Keratinocyte (primary cell): ENCODE data around the gene LCE1F. TPM values are rescaled to one million over a fixed set of nuclear protein-coding genes. Genes with fewer than 3 reads are reported as not detected.

ENCODE experiments used
- DNase-seq: peaks from one replicate; pipeline ENCODE4 v3.0.0-alpha.2; 2011; ENCODE audit warnings: low read depth, missing footprints, low spot score
- FAIRE-seq: peaks from 2 replicates; lab custom pipeline; 2011; peaks lifted over from hg19 to GRCh38; lab: Jason Lieb, UNC
- H2AFZ ChIP-seq: 2 replicates; pipeline ENCODE4 v1.6.0; 2012; ENCODE audit warnings: low read length, control low read depth, inconsistent platforms; ENCODE audit not compliant: control insufficient read depth
- H3K27ac ChIP-seq: 2 replicates; pipeline ENCODE4 v1.5.1; 2011; ENCODE audit warnings: low read length; ENCODE audit not compliant: control insufficient read depth, insufficient read depth
- H3K27me3 ChIP-seq: 3 replicates; pipeline ENCODE4 v1.6.0; 2011; ENCODE audit warnings: low read length; ENCODE audit not compliant: control insufficient read depth, insufficient read depth; ENCODE audit errors: extremely low read depth
- H3K36me3 ChIP-seq, 2 experiments: 2 replicates in 1 of 2; 3 replicates in 1 of 2; pipeline ENCODE4 v1.5.1; 2011; ENCODE audit warnings: low read length in 2 of 2, mild to moderate bottlenecking in 1 of 2; ENCODE audit not compliant: control insufficient read depth in 2 of 2, insufficient read depth in 2 of 2; ENCODE audit errors: extremely low read depth in 1 of 2
- H3K4me1 ChIP-seq: 3 replicates; pipeline ENCODE4 v1.5.1; 2011; ENCODE audit warnings: low read length; ENCODE audit not compliant: control insufficient read depth, insufficient read depth; ENCODE audit errors: extremely low read depth
- H3K4me2 ChIP-seq: 3 replicates; pipeline ENCODE4 v1.6.0; 2011; ENCODE audit warnings: low read depth, low read length; ENCODE audit not compliant: control insufficient read depth, insufficient read depth; ENCODE audit errors: extremely low read depth
- H3K4me3 ChIP-seq, 3 experiments: fragments of 200-600 bp in 1 of 3; sonication (generic) in 1 of 3; 2 replicates in 2 of 3; 3 replicates in 1 of 3; pipeline ENCODE4 v1.5.1; 2011 to 2016; ENCODE audit warnings: low read length in 3 of 3, mild to moderate bottlenecking in 3 of 3, control low read depth in 2 of 3, inconsistent platforms in 1 of 3, low read depth in 1 of 3, mixed read lengths in 1 of 3, mixed run types in 1 of 3, moderate library complexity in 1 of 3; ENCODE audit not compliant: control insufficient read depth in 2 of 3, insufficient read depth in 2 of 3; ENCODE audit errors: extremely low read depth in 1 of 3
- H3K79me2 ChIP-seq: 2 replicates; pipeline ENCODE4 v1.6.0; 2012; ENCODE audit warnings: low read length; ENCODE audit not compliant: control insufficient read depth, insufficient read depth
- H3K9ac ChIP-seq: 3 replicates; pipeline ENCODE4 v1.6.0; 2011; ENCODE audit warnings: low read length; ENCODE audit not compliant: control insufficient read depth, insufficient read depth; ENCODE audit errors: extremely low read depth
- H3K9me1 ChIP-seq: 3 replicates; pipeline ENCODE4 v1.6.0; 2011; ENCODE audit warnings: low read length; ENCODE audit not compliant: control insufficient read depth, insufficient read depth; ENCODE audit errors: extremely low read depth
- H3K9me3 ChIP-seq: 2 replicates; pipeline ENCODE4 v1.5.1; 2012; ENCODE audit warnings: low read depth, low read length; ENCODE audit not compliant: control insufficient read depth
- H4K20me1 ChIP-seq: 3 replicates; pipeline ENCODE4 v1.6.0; 2011; ENCODE audit warnings: low read length; ENCODE audit not compliant: control insufficient read depth, insufficient read depth; ENCODE audit errors: extremely low read depth
- EZH2 ChIP-seq: IDR thresholded peaks from one replicate; pipeline ENCODE4 v1.6.1; 2012; ENCODE audit warnings: inconsistent platforms, mild to moderate bottlenecking, low read length, moderate library complexity
- dilution Hi-C: fragments of 300-500 bp; cut with MboI; formaldehyde crosslinking; loops from one replicate; pipeline ENCODE4 v1.7.0; 2020; ENCODE audit warnings: low sequenced_read_pairs; ENCODE audit not compliant: extremely low pct_ligation_motif_present
- polyA plus RNA-seq, 5 experiments: library from polyadenylated mRNA; depleted of rRNA in 3 of 5; stranded (reverse) in 3 of 5; stranded (forward) in 1 of 5; unstranded in 1 of 5; fragments of >200 nt; gene quantifications; 1 replicate in 1 of 5; 2 replicates in 3 of 5; 3 replicates in 1 of 5; pipeline versions ENCODE4 v1.2.1 to v1.2.3, GENCODE V29; 2011 to 2012; ENCODE audit warnings: missing spikeins in 2 of 5, low read depth in 1 of 5, low replicate concordance in 1 of 5
- TF ChIP-seq, protein P1 (sequence below), 3 experiments: IDR thresholded peaks in 1 of 3; conservative IDR thresholded peaks in 1 of 3; optimal IDR thresholded peaks in 1 of 3; 2 replicates in 2 of 3; 3 replicates in 1 of 3; pipeline versions ENCODE3 to v1.5.1; 2011; ENCODE audit warnings: low read length in 3 of 3, mild to moderate bottlenecking in 3 of 3, moderate library complexity in 2 of 3, control low read depth in 1 of 3, inconsistent platforms in 1 of 3; ENCODE audit not compliant: insufficient read depth in 2 of 3; ENCODE audit errors: extremely low read depth in 1 of 3

The LCE1F gene
- polyA plus RNA-seq, 1 donor (not counting 4 experiments of a cell fraction or from before 2014, with no cell fraction given): not detected

DNA sequence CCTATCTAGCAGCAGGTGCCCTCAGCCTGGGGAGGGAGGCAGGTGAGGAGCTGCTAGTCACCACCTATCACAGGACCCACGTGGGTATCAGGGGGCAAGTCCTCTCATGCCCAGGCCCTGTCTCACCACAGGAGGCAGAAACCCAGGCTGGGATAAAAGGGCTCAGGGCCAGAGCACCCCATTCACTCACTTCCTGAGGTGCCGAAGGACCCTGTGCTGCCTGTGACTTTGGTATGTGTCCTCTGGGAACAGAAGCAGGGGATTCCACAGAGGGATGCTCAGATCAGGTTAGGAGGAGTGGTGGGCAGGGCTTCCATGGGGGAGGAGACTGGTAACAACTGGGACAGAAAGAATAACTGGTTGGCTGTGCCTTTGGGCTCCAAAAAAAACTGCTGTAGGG lies 11.1 kb downstream of the LCE1F start, which contains the start of gene LCE1E:
Gene LCE1E (plus strand): TSS at position 181 of the 400 bp plus-strand sequence. CDS start 1,043 bp downstream, outside the sequence.
- no peak for TF ChIP-seq EZH2
- TF ChIP-seq, protein P1, sequence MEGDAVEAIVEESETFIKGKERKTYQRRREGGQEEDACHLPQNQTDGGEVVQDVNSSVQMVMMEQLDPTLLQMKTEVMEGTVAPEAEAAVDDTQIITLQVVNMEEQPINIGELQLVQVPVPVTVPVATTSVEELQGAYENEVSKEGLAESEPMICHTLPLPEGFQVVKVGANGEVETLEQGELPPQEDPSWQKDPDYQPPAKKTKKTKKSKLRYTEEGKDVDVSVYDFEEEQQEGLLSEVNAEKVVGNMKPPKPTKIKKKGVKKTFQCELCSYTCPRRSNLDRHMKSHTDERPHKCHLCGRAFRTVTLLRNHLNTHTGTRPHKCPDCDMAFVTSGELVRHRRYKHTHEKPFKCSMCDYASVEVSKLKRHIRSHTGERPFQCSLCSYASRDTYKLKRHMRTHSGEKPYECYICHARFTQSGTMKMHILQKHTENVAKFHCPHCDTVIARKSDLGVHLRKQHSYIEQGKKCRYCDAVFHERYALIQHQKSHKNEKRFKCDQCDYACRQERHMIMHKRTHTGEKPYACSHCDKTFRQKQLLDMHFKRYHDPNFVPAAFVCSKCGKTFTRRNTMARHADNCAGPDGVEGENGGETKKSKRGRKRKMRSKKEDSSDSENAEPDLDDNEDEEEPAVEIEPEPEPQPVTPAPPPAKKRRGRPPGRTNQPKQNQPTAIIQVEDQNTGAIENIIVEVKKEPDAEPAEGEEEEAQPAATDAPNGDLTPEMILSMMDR (optimal IDR thresholded peaks at IDR 0.05 in 1 of 3, IDR thresholded peaks at IDR 0.05 in 1 of 3, conservative IDR thresholded peaks at IDR 0.05 in 1 of 3; ENCODE audit: extremely low read depth in 1 of 3, insufficient read depth in 2 of 3, low read length in 3 of 3): peak in 1 of 3 experiments; percentile 21
- DNase-seq (peak; percentile 48), FAIRE-seq (peak; percentile 84)
- Histone ChIP-seq H3K9ac (no peak within 1 kb of the TSS), H3K4me2 (peak within 1 kb of the TSS; percentile 71), H3K4me1 (peaks cover 15% of the 10 kb centered on the region), H4K20me1 (no peaks in the 10 kb centered on the region), H3K27ac (no peak within 1 kb of the TSS), H3K27me3 (no peaks in the 10 kb centered on the region), H3K9me3 (no peaks in the 10 kb centered on the region), H3K9me1 (no peaks in the 10 kb centered on the region), H3K4me3 (peak within 1 kb of the TSS in 1 of 3 experiments; percentile 13), H3K36me3 (no peaks in the 10 kb centered on the region), H3K79me2 (no peaks in the 10 kb centered on the region), H2AFZ (peak within 1 kb of the TSS; percentile 88)
- dilution Hi-C loops: no loop called here

DNA sequence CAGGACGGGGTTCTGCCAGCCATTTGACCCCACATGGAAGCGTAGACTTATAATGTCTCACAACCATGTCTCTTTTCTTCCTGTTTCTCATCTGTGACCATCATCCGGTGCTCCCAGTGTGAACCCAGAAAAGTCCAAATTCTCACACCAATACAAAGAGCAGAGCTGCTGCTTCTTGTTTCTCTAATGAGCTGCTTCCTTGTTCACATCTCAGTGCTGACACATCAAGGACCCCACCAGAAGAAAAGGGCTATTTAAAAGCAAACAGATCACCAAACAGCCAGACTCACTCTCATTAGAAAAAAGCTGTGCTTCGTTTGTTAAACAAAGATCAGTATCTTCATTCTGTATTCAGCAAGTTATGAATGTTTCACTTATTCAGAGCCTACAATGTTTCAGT lies 20.7 kb downstream of the LCE1F start:
- H3K9me3 ChIP-seq: no peaks in the 10 kb centered on the region
- H3K27ac ChIP-seq: no peak overlapping the region
- no peaks in the 10 kb centered on the region for H3K9me1 ChIP-seq
- H3K79me2 ChIP-seq: no peaks in the 10 kb centered on the region
- FAIRE-seq (no peak), DNase-seq (no peak)
- no peaks in the 10 kb centered on the region for H3K27me3 ChIP-seq
- H2AFZ ChIP-seq: no peak overlapping the region
- H3K9ac ChIP-seq: no peak overlapping the region
- no peaks in the 10 kb centered on the region for H3K36me3 ChIP-seq
- H3K4me1 ChIP-seq: no peaks in the 10 kb centered on the region
- TF ChIP-seq, protein P1 (optimal IDR thresholded peaks at IDR 0.05 in 1 of 3, IDR thresholded peaks at IDR 0.05 in 1 of 3, conservative IDR thresholded peaks at IDR 0.05 in 1 of 3; ENCODE audit: extremely low read depth in 1 of 3, insufficient read depth in 2 of 3, low read length in 3 of 3): no peak
- TF ChIP-seq EZH2: no peak
- H4K20me1 ChIP-seq: no peaks in the 10 kb centered on the region
- H3K4me3 ChIP-seq: no peak overlapping the region
- no peak overlapping the region for H3K4me2 ChIP-seq
- dilution Hi-C loops: no loop called here
